ENCODE data around the gene PRUNE1.

DNA sequence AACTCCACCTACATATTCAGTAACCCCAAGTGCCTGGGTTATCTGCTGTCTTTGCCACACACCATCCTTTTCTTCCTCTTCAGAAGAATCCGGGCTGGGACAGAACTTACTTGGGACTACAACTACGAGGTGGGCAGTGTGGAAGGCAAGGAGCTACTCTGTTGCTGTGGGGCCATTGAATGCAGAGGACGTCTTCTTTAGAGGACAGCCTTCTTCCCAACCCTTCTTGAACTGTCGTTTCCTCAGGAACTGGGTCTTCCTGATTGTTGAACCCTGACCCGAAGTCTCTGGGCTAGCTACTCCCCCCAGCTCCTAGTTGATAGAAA lies 44.1 kb upstream of the PRUNE1 start:
- no peak for TF ChIP-seq CTCF (IDR thresholded peaks at IDR 0.05)
- TF ChIP-seq POLR2A (IDR thresholded peaks at IDR 0.05), result no peak

Measured in body of pancreas (tissue), 4 donors.